GM12878 (cell line): Measurements from ENCODE around the gene TIMM22. TPM values are rescaled to one million over a fixed set of nuclear protein-coding genes. Genes with fewer than 3 reads are reported as not detected.

ENCODE experiments used
- ATAC-seq: fragments of 200-7000 bp; cut with Tn5 transposase; 3 replicates; pipeline ENCODE4 v1.9.1; 2020; ENCODE audit warnings: mild to moderate bottlenecking, moderate library complexity
- BruUV-seq: library from RNA; stranded (reverse); fragments of 400-500 nt; replicated peaks from 2 replicates; lab custom pipeline; 2021; lab: Mats Ljungman, UMichigan
- CTCF ChIA-PET: fragments of 300-600 bp; sonication (Branson Sonifier 250); formaldehyde crosslinking; extraction: SDS; loops from one replicate; lab custom pipeline; 2021; ENCODE audit warnings: inconsistent platforms; lab: Yijun Ruan, JAX
- POLR2A ChIA-PET: fragments of 350-600 bp; formaldehyde crosslinking; extraction: SDS; loops from one replicate; lab custom pipeline; 2021; ENCODE audit warnings: inconsistent platforms; lab: Charles Lee
- RAD21 ChIA-PET: fragments of 300-600 bp; sonication (Branson Sonifier 250); formaldehyde crosslinking; loops from one replicate; lab custom pipeline; 2023; ENCODE audit warnings: antibody characterized with exemption; ENCODE audit not compliant: unreplicated experiment; lab: Charles Lee
- SMC1A ChIA-PET: fragments of 300-600 bp; sonication (Branson Sonifier 250); formaldehyde crosslinking; loops from one replicate; lab custom pipeline; 2023; ENCODE audit not compliant: unreplicated experiment, uncharacterized antibody; lab: Charles Lee
- DNase-seq: peaks from one replicate; pipeline ENCODE4 v3.0.0-alpha.2; 2011; ENCODE audit warnings: low read depth, low spot score
- FAIRE-seq: peaks from 3 replicates; lab custom pipeline; 2011; peaks lifted over from hg19 to GRCh38; lab: Jason Lieb, UNC
- H2AFZ ChIP-seq: 2 replicates; pipeline ENCODE4 v1.6.0; 2011; ENCODE audit warnings: low read depth, low read length, control low read depth; ENCODE audit not compliant: control insufficient read depth
- H3K27ac ChIP-seq: 2 replicates; pipeline ENCODE4 v1.5.1; 2011; ENCODE audit warnings: control low read depth; ENCODE audit not compliant: control insufficient read depth, insufficient read depth
- H3K27me3 ChIP-seq, 2 experiments: replicated peaks in 1 of 2; 2 replicates each; pipeline versions ENCODE4 v1.6.0 to v1.6.1; 2011; ENCODE audit warnings: low read length in 1 of 2; ENCODE audit not compliant: control insufficient read depth in 2 of 2, insufficient read depth in 2 of 2
- H3K36me3 ChIP-seq, 2 experiments: 2 replicates each; pipeline ENCODE4 v1.5.1; 2011; ENCODE audit warnings: low read length in 1 of 2; ENCODE audit not compliant: control insufficient read depth in 2 of 2, insufficient read depth in 2 of 2
- H3K4me1 ChIP-seq: 2 replicates; pipeline ENCODE4 v1.6.1; 2011; ENCODE audit warnings: mild to moderate bottlenecking, low read length, moderate library complexity, mixed read lengths; ENCODE audit not compliant: control insufficient read depth, insufficient read depth
- H3K4me2 ChIP-seq: 2 replicates; pipeline ENCODE4 v1.6.0; 2011; ENCODE audit warnings: control low read depth; ENCODE audit not compliant: control insufficient read depth, insufficient read depth
- H3K4me3 ChIP-seq: fragments of 200-600 bp; sonication (generic); 2 replicates; pipeline ENCODE4 v1.5.1; 2016
- H3K79me2 ChIP-seq: 2 replicates; pipeline ENCODE4 v1.6.0; 2011; ENCODE audit warnings: low read length; ENCODE audit not compliant: control insufficient read depth, insufficient read depth
- H3K9ac ChIP-seq: 2 replicates; pipeline ENCODE4 v1.8.0; 2011; ENCODE audit warnings: low read length, control low read depth, mixed read lengths; ENCODE audit not compliant: control insufficient read depth, insufficient read depth
- H3K9me3 ChIP-seq: replicated peaks from 3 replicates; pipeline ENCODE4 v1.5.1; 2011; ENCODE audit warnings: mild to moderate bottlenecking, low read length; ENCODE audit not compliant: control insufficient read depth, insufficient read depth
- H4K20me1 ChIP-seq: 2 replicates; pipeline ENCODE4 v1.6.0; 2011; ENCODE audit not compliant: control insufficient read depth, insufficient read depth
- BHLHE40 ChIP-seq, 2 experiments: fragments of 450-650 bp in 1 of 2; IDR thresholded peaks; 2 replicates each; pipeline ENCODE4 v1.6.1; 2011 to 2017; ENCODE audit warnings: low read depth in 2 of 2, borderline replicate concordance in 1 of 2, improper control_type of control experiment in 1 of 2, low read length in 1 of 2, mild to moderate bottlenecking in 1 of 2
- BRCA1 ChIP-seq: IDR thresholded peaks from 2 replicates; pipeline ENCODE4 v1.6.1; 2011; ENCODE audit warnings: low read depth, low read length, improper control_type of control experiment
- STAT1 ChIP-seq: fragments of 450-650 bp; conservative IDR thresholded peaks from 2 replicates; pipeline ENCODE4 v1.6.1; 2014; ENCODE audit warnings: antibody characterized with exemption, mild to moderate bottlenecking
- STAT3 ChIP-seq: IDR thresholded peaks from 2 replicates; pipeline ENCODE4 v1.6.1; 2011; ENCODE audit warnings: low read depth, low read length, improper control_type of control experiment
- SUZ12 ChIP-seq: fragments of 200-600 bp; sonication (generic); IDR thresholded peaks from one replicate; pipeline ENCODE4 v1.6.1; 2018; ENCODE audit warnings: antibody characterized with exemption, mild to moderate bottlenecking; ENCODE audit not compliant: unreplicated experiment
- ZBED1 ChIP-seq: IDR thresholded peaks from 2 replicates; pipeline ENCODE4 v1.6.1; 2016; ENCODE audit warnings: borderline replicate concordance
- WGBS: methylation state at CpG from one replicate; pipeline ENCODE4 v1.1.6; 2016; ENCODE audit warnings: low lambda C conversion rate; ENCODE audit not compliant: insufficient replicate concordance, insufficient coverage; ENCODE audit errors: missing lambda C conversion rate; 5-methylcytosine and 5-hydroxymethylcytosine counted together
- in situ Hi-C: fragments of 300-500 bp; cut with MboI; formaldehyde crosslinking; loops from 9 replicates; pipeline ENCODE4 v1.14.3; 2018; ENCODE audit warnings: mixed read lengths
- intact Hi-C: fragments of 100-400 bp; cut with micrococcal nuclease; formaldehyde crosslinking; loops from one replicate; pipeline ENCODE4 v1.14.2; 2022; ENCODE audit not compliant: unreplicated experiment
- polyA plus RNA-seq, 11 experiments: library from polyadenylated mRNA; depleted of rRNA in 4 of 11; unstranded in 6 of 11; stranded (reverse) in 5 of 11; fragments of >200 nt; fragmentation: Nextera tagmentation in 4 of 11; fragmentation: Illumina TruSeq in 1 of 11; extraction: Ambion mirVana in 4 of 11; extraction: Trizol in 1 of 11; gene quantifications; 1 replicate in 1 of 11; 2 replicates in 10 of 11; pipeline versions ENCODE4 v1.2.1 to v1.2.3, GENCODE V29; 2011 to 2016; ENCODE audit warnings: inconsistent platforms in 2 of 11, missing spikeins in 2 of 11, low read depth in 1 of 11
- total RNA-seq, 4 experiments: library from RNA; depleted of rRNA in 3 of 4; stranded (reverse); fragments of >200 nt in 3 of 4; fragmentation: Illumina TruSeq in 1 of 4; extraction: Trizol in 1 of 4; gene quantifications; 2 replicates each; pipeline versions ENCODE4 v1.2.1 to v1.2.3, GENCODE V29; 2013 to 2021
- TF ChIP-seq, protein P1 (sequence below): fragments of 450-650 bp; IDR thresholded peaks from 2 replicates; pipeline ENCODE4 v1.6.1; 2016; ENCODE audit warnings: mild to moderate bottlenecking, moderate library complexity, borderline replicate concordance
- TF ChIP-seq, protein P2 (sequence below): IDR thresholded peaks from 2 replicates; pipeline ENCODE4 v1.6.1; 2011; ENCODE audit warnings: low read depth, mild to moderate bottlenecking, low read length, moderate library complexity, borderline replicate concordance; ENCODE audit errors: extremely low read depth
- TF ChIP-seq, protein P3 (sequence below): fragments of 450-650 bp; IDR thresholded peaks from 2 replicates; pipeline ENCODE4 v1.6.1; 2017; ENCODE audit warnings: mild to moderate bottlenecking, moderate library complexity

TIMM22 gene
- total and polyA plus RNA-seq, 10 of the 15 experiments (the other 5 are each of a cell fraction or from before 2014, with no cell fraction given): 4.4 to 25.0 (median 10.6) TPM

DNA sequence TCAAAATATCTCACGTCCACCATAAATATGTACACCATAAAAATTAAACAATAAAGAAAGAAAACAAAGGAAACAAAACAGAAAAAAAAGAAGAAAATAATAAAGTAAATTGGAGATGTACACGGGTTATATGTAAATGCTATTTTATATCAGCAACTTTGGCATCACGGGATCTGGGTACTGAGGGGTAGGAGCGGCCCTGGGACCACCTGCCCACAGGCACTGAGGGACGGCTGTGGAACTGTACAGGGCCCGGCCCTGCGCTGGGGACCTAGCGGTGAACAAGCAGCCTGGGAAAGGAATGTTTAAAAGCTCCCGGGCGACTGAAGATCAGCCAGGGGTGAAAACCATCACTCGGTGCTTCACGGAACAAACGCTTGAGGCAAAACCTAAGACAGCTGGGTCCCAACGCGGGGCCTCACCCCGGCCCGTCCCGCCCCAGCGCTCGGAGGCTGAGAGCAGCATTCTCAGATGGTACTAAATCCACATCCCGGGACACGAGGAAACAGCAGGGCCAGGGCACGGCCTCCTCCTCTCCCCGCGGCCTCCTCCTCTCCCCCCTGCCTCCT lies 48.6 kb upstream of the TIMM22 start (continued):
- TF ChIP-seq, protein P1, sequence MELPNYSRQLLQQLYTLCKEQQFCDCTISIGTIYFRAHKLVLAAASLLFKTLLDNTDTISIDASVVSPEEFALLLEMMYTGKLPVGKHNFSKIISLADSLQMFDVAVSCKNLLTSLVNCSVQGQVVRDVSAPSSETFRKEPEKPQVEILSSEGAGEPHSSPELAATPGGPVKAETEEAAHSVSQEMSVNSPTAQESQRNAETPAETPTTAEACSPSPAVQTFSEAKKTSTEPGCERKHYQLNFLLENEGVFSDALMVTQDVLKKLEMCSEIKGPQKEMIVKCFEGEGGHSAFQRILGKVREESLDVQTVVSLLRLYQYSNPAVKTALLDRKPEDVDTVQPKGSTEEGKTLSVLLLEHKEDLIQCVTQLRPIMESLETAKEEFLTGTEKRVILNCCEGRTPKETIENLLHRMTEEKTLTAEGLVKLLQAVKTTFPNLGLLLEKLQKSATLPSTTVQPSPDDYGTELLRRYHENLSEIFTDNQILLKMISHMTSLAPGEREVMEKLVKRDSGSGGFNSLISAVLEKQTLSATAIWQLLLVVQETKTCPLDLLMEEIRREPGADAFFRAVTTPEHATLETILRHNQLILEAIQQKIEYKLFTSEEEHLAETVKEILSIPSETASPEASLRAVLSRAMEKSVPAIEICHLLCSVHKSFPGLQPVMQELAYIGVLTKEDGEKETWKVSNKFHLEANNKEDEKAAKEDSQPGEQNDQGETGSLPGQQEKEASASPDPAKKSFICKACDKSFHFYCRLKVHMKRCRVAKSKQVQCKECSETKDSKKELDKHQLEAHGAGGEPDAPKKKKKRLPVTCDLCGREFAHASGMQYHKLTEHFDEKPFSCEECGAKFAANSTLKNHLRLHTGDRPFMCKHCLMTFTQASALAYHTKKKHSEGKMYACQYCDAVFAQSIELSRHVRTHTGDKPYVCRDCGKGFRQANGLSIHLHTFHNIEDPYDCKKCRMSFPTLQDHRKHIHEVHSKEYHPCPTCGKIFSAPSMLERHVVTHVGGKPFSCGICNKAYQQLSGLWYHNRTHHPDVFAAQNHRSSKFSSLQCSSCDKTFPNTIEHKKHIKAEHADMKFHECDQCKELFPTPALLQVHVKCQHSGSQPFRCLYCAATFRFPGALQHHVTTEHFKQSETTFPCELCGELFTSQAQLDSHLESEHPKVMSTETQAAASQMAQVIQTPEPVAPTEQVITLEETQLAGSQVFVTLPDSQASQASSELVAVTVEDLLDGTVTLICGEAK: no peak
- TF ChIP-seq BHLHE40 (IDR thresholded peaks at IDR 0.05; ENCODE audit: borderline replicate concordance in 1 of 2, low read depth in 2 of 2, low read length in 1 of 2) (no peak), STAT1 (no peak)

DNA sequence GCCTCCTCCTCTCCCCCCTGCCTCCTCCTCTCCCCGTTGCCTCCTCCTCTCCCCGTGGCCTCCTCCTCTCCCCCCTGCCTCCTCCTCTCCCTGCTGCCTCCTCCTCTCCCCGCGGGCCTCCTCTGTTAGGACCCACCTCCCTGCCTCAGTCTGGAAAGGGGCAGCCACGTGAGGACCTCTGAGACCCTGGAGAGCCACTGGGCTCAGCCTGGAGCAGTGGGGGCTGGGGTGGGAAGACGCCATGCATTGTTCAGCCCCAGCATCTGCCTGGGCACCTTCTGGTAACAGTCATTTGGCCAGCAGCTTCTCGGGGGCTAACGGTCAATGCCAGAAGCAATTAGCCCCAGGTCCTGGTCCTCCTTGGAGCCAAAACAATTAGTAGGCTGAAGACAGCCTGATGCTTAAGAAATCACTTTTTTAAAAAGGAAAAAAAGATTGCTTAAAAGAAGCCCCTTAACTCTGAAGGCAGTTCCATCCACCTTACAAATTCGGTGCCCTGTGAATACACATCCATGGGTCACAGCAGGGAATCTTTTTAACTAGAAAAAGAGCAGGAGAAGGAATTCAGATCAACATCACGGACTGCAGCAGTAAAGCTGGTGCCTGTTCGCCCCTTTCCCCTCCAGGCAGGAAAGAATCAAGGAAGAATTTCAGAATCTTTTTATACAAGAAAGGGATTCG lies 47.2 kb upstream of the TIMM22 start:
- in situ Hi-C loops (no loop called here), intact Hi-C loops (no loop called here)
- H4K20me1 ChIP-seq: no peaks in the 10 kb centered on the region
- ChIA-PET POLR2A (no interaction called here), CTCF (no interaction called here), RAD21 (no interaction called here), SMC1A (no interaction called here)
- no peak overlapping the region for H3K9ac ChIP-seq
- H3K27me3 ChIP-seq: no peaks in the 10 kb centered on the region
- no TSS peak for BruUV-seq
- H3K4me3 ChIP-seq: no peak overlapping the region
- H3K27ac ChIP-seq: no peak overlapping the region
- ATAC-seq (no peak), DNase-seq (no peak), FAIRE-seq (no peak)
- no peaks in the 10 kb centered on the region for H3K79me2 ChIP-seq
- no peak overlapping the region for H2AFZ ChIP-seq
- no peaks in the 10 kb centered on the region for H3K4me1 ChIP-seq
- no peaks in the 10 kb centered on the region for H3K36me3 ChIP-seq
- H3K9me3 ChIP-seq: no peaks in the 10 kb centered on the region; the same call in 2 of the 3 replicates
- H3K4me2 ChIP-seq: no peak overlapping the region
- 24% methylated on average over 8 of the region's 12 CpGs for WGBS
- TF ChIP-seq ZBED1 (no peak), BRCA1 (no peak), STAT3 (no peak), SUZ12 (no peak)
- TF ChIP-seq, protein P2, sequence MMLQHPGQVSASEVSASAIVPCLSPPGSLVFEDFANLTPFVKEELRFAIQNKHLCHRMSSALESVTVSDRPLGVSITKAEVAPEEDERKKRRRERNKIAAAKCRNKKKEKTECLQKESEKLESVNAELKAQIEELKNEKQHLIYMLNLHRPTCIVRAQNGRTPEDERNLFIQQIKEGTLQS: no peak
- TF ChIP-seq, protein P3, sequence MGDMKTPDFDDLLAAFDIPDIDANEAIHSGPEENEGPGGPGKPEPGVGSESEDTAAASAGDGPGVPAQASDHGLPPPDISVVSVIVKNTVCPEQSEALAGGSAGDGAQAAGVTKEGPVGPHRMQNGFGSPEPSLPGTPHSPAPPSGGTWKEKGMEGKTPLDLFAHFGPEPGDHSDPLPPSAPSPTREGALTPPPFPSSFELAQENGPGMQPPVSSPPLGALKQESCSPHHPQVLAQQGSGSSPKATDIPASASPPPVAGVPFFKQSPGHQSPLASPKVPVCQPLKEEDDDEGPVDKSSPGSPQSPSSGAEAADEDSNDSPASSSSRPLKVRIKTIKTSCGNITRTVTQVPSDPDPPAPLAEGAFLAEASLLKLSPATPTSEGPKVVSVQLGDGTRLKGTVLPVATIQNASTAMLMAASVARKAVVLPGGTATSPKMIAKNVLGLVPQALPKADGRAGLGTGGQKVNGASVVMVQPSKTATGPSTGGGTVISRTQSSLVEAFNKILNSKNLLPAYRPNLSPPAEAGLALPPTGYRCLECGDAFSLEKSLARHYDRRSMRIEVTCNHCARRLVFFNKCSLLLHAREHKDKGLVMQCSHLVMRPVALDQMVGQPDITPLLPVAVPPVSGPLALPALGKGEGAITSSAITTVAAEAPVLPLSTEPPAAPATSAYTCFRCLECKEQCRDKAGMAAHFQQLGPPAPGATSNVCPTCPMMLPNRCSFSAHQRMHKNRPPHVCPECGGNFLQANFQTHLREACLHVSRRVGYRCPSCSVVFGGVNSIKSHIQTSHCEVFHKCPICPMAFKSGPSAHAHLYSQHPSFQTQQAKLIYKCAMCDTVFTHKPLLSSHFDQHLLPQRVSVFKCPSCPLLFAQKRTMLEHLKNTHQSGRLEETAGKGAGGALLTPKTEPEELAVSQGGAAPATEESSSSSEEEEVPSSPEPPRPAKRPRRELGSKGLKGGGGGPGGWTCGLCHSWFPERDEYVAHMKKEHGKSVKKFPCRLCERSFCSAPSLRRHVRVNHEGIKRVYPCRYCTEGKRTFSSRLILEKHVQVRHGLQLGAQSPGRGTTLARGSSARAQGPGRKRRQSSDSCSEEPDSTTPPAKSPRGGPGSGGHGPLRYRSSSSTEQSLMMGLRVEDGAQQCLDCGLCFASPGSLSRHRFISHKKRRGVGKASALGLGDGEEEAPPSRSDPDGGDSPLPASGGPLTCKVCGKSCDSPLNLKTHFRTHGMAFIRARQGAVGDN: no peak
